ENCODE data around the gene LDLRAD4. TPM values are rescaled to one million over a fixed set of nuclear protein-coding genes. Genes with fewer than 3 reads are reported as not detected.

Gene LDLRAD4
- total RNA-seq, 1 donor from 2014 or later = 6.7 TPM

DNA sequence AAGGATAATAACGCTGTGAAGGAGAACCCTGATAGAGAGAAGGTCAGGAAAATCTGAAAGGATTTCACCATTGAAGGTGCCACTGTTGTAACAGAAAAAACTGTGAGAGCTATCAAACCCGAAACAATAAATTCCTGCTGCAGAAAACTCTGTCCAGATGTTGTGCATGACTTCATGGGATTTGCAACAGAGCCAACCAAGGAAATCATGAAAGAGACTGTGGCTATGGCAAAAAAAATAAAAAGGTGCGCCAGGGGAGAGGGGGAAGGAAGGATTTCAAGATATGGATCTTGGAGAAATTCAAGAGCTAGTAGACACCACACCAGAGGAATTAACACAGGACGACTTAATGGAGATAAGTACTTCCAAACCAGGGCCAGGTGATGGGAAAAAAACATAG is 88.0 kb downstream of the LDLRAD4 start:
- DNase-seq (ENCODE audit: low read depth in 2 of 2) = no peak

DNA sequence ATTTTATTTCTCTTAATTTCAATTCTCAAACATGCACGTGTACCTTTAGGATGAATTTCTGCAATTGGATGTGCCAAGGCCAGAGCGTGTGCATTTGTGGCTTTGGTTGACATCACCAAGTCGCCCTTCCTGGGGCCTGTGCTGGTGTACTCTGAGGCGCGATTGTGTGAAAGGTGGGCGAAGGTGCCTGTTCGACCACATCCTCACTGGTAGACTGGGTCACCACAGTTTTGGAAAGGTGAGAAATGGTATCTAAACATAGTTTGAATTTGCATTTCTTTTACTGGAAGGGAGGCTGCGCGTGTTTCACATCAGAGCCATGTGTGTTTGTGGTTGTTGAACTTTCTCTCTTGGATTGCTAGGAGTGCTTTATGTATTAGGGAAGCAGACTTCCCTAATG is 89.8 kb downstream of the LDLRAD4 start:
- no peak for DNase-seq (ENCODE audit: low read depth in 2 of 2)

DNA sequence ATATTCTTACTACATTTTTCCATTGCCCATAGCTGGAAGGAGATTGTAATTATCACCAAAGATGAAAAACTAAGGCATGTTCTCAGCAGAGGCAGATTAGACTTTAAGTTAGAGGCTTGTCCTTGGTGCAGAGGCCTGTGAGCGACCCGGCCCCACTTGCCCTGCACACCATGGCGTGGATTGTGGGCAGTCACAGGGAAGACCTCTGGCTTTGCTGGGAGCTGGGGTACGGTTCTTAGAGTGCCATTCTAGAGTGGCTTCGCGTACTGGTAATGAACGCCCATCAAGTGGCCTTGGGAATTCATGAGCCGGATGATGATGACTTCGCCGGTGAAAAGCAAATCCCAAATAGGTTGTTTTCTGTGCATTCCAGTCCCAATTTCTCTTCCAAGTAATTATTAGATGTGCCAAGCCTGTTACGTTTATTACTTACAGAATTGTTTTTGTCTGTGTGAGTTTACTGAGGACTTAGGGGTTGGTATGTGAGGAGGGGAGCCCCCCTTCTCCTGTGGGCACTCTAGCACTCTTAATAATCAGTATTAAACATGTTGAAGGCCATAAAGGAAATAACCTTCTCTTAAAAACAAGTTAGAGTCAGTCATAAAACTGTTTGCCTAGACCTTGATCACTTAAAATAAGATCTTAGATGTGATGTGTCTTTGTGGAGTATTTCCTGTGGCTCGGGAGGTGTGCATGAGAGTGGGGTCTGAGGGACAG is 90.6 kb downstream of the LDLRAD4 start:
- no peak for DNase-seq (ENCODE audit: low read depth in 2 of 2)

DNA sequence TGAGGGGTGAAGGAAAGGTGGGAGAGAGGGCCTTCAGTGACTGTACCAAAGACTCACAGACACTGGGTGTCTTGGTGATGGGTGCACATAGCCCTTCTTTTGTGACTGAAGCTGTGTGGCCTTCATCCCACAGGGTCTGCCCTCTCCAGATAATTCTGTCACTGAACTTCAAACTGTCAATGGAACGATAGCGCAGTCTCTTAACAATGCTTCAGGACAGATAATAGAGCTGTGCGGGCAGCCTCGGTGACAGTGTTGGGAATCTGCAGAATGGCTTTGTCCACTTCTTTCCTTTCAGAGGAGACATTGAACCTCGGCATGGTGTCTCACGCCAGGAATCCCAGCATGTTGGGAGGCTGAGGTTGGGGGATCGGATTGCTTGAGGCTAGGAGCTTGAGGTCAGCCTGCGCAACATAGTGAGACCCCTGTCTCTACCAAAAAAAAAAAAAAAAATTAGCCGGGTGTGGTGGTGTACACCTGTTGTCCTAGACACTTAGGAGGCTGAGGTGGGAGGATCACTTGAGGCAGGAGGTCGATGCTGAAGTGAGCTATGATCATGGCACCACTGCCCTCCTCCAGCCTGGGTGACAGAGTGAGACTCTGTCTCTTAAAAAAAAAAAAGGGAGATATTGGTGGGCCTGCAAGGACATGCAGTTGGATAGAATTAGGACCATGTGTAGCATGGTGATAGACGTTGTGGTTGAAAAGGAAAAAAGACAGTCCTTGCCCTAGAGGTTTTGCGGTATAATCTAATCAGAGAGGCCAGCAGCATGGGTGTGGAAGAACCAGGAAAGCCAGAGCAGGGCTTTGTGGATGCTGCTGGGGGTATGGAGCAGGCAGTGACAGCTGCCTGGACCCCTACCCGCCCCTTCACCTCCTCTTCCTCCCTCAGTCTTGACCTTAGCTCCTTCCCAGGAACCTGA is 91.4 kb downstream of the LDLRAD4 start:
- DNase-seq (ENCODE audit: low read depth in 2 of 2) = no peak

DNA sequence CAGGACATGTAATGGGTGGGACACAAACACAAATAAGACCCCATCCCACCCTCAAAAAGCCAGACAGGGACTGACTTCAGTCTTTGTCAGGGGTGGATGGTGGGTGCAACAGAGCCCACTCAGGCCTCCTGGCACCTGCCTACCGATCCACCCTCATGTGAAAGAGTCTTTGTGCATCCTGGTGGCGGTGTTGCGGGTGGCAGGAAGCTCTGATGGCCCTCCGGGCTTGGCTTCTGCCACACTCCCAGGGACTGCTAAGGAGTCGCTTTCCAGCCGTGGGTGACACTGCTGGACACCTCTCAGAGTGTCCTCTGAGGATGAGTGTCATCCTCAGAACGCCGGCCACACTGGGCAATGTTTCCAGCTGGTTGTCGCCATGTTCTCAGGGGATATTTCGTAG is 92.6 kb downstream of the LDLRAD4 start:
- DNase-seq (ENCODE audit: low read depth in 2 of 2) = no peak

DNA sequence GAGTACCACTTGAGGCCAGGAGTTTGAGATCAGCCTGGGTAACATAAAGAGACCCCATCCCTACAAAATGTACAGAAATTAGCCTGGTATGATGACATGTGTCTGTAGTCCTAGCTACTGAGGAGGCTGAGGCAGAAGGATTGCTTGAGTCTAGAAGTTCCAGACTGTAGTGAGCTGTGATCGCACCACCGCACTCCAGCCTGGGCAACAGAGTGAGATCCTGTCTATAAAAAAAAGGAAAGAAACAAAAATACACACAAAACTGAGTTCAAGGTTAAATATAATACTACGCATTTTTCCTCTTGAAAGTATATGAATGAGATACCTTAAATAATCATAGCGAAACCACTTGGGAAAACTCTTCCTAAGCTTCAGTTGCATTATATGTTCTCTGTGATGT is 94.0 kb downstream of the LDLRAD4 start:
- no peak for DNase-seq (ENCODE audit: low read depth in 2 of 2)

DNA sequence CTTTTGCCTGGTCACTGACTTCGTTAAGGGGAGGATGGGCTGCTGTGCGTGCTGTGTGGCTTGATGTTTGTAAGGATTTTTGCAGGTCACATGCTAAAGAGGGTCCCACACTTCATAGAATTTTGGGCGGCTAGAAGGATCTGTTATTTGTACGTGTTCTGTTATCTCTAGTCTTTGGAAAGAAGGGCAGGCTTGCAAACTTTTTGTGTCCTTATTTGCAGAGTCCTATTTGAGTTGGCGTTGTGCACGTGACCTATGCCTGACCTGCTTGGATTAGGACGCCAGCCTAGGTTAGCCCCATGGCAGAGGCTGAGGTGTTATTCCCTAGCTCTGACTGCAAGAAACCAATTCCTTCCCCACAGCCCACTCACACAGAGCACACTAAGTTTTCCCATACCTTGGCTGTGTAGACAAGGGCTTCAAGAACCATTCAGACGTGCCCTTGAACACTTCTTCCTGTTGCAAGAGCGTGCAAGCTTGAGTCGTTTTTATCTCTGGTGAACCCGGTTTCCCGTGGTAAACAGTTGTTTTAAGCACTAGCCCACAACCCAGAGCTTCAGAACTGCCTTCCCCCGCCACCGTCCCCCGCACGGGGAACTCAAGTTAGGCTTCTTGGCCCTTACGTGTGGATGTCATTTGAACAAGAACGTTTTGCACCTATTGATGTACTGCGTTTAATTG is 94.6 kb downstream of the LDLRAD4 start:
- DNase-seq (ENCODE audit: low read depth in 2 of 2) = no peak

DNA sequence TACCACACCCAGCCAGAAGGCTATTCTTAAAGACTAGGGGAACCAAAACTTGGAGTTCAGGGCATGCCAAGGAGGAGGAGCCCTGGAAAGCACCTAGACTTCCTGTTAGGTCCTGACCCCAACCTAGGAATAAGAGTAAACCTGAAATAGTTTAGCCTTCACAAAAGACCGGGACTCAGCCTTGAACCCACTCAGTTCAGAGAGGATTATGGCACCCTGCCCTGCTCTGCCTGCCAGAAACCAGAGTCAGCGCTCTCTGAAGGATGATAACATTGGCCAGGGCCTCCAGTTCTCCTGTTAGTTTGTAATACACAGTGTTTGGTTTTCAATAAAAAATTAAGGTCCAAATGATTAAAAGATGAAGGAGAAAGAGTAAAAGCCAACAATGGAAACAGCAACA is 96.4 kb downstream of the LDLRAD4 start:
- DNase-seq (ENCODE audit: low read depth in 2 of 2) = no peak

DNA sequence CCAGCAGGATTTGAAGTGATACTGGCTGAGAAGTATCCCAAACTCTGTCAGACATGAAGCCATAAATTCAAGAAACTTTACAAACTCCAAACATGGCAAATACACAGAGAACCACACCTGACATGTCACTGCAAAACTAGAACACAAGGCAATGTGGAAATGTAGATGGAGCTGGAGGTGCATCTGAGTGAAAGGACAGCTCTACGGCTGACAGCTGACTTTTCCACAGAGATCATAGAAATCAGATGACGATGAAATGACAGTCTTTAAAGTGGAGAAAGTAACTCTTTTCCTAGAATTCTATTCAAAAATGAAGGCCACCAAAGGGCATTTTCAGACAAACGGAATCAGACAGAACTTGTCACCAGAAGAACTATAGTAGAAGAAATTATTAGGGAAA is 97.5 kb downstream of the LDLRAD4 start:
- DNase-seq (ENCODE audit: low read depth in 2 of 2) = no peak

DNA sequence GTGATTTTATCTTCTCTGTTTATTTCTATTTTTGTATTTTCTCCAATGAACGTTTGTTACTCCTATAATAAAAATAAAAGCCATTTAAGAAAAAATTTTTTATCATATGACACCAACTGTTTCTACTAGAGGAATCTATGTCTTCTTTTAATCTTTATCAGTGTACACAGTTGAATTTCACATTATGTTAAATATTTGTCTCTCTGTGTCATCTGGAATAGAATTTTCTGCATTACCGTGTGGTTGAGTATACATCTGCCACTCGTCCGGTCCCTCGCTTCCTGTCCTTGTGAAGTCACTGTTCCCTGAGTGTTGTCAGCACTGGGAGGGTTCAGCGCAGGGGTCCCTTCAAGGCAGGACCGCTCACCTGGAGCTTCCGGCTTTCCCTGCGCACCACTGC is 99.2 kb downstream of the LDLRAD4 start:
- no peak for DNase-seq (ENCODE audit: low read depth in 2 of 2)

DNA sequence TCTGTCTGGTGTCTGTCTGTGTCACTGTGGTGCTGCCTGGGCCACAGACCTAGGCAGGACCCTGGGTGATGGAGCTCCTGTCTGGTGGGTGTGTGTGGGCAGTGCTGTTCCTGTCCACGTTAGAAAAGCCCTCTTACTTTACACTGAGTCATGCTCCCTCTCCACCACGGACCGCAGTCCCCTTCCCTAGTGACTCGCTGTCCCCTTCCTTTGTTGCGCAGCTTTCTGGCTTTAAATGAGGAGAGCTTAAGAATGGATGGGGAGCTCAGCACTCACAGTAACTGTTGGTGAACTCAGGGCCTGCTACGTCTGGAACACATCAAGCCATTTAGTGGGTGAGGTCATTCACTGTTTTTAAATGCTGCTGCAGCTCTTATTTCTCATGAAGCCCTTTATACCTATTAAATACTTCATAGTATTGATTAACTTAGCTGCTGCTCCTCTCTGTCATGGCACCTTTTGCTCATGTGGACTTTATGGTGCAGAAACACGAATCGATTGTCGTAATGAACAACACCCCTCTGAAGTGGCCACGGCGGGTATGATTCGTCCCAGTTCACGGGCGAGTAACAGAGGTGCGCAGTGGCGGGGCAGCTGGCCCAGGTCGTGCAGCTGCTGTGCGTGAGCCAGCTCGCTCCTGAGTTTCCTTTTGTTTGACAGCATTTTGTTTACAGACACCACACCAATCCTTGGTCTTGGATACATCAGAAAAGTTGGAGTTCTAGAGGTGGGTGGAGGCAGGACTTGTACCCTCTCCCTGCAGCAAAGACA is 100.4 kb downstream of the LDLRAD4 start:
- DNase-seq (ENCODE audit: low read depth in 2 of 2) = no peak

DNA sequence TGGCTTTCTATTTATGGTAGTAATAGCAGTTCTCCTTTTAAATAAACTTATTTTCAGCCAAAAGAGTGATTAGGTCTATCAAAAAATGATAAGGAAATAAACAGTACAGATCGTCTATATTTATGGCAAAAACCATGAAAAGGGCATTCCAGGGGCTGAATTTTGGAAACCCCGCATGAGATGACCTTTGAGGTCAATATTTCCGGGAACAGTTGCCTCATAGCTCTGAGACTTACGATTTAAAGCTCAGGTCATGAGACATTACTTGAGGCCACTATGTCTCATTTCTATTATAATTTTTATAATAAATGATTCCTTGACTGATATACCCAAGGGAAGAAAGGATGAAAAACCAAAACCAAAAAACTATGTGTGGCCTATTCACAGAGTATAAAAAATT is 101.1 kb downstream of the LDLRAD4 start:
- no peak for DNase-seq (ENCODE audit: low read depth in 2 of 2)

DNA sequence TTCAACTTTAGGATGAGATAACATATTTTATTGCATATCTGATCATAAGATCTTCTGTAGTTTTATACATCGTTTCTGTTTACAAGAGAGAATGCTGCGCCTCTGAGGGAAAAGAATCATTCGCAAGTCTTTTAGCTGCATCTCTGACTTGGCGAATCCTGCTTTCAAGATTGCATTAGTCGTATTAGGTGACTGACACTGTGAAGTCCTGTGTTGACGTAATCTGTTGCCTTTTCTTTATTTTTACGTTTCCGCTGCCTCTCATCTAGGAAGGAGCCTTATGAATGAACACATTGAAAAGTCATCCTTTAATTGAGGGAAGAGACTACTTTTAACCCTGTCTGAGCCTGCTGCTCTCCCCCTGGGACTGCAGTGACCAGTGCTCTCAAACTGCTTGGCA is 101.5 kb downstream of the LDLRAD4 start:
- DNase-seq (ENCODE audit: low read depth in 2 of 2) = no peak

DNA sequence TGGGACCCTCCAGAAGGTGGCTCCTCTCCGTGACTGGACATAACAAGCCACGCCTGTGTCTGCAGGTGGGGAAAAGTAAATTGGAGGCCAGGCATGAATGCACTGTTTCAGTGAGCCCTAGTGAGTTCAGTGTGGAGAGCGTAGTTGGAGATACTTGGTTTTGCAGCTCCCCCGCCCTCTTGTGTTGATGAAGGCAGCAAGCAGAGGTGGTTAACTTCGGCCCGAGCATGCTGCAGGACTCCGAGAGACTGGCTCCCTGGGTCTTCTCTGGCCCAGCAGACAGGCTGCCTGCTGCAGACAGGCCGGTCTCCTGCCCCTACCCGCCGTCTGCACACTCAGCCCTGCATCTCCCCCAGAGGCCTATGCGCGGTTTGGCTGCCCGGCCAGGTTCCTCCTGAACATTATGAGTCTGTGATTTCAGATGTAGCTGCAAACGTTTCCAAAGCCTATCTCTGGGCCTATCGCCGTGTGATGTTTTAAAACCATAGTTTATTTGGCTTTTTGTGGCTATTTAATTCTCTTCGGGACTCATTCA is 102.4 kb downstream of the LDLRAD4 start:
- DNase-seq (ENCODE audit: low read depth in 2 of 2) = no peak

DNA sequence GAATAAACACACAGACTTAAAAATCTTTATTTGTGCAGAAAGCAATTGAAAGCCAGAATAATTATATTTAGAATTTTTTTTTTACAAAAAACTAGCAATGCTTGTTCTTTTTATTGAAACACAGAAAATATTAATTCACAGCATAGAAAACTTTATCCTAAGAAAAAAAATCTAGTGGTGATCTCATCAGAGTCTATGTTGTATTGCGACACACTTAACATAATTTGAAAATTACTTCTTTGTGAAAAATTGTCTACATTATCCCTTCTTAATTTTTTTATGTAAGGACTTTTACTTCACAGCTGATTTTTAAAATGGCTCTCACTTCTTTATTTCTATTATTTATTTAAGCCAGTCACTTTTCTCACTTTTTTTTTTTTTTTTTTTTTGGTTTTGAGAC is 103.4 kb downstream of the LDLRAD4 start:
- no peak for DNase-seq (ENCODE audit: low read depth in 2 of 2)

DNA sequence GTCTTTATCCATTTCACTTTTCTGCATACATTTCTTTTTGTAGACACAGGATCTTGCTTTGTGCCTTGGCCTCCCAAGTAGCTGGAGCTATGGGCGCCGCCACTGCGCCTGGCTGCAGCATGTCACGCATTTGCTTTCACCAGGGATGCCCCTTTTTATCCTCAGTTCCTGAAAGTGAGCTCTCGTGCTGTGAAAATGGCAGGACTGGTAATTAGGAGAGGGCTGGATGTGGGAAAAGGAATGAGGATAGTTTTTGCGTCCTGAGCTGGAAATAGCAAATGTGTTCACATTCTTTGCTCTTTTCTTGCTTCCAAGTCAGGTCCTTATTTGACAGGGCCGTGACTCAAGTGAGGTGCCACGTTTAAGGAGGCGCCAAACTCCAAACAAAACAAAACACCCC is 104.6 kb downstream of the LDLRAD4 start:
- DNase-seq (ENCODE audit: low read depth in 2 of 2) = no peak

DNA sequence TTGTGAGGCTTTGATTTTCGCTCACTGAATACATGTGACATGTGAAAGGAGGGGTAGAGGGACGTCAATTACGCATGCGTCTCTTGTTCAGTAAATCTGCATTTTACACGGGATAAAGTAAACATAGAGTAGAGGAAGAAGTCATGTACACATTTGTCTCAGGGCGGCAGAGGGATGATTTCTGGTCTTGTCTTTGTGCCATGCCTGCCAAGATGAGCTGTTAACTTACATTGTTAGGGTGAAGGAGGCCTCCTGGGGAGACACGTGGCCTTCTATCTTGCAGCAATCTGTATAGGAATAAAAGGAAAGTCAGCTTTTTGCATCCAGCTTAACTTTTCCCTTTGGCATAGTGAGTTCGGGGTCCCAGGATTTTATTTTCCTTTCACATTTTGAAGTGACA is 106.3 kb downstream of the LDLRAD4 start:
- DNase-seq (ENCODE audit: low read depth in 2 of 2) = no peak

DNA sequence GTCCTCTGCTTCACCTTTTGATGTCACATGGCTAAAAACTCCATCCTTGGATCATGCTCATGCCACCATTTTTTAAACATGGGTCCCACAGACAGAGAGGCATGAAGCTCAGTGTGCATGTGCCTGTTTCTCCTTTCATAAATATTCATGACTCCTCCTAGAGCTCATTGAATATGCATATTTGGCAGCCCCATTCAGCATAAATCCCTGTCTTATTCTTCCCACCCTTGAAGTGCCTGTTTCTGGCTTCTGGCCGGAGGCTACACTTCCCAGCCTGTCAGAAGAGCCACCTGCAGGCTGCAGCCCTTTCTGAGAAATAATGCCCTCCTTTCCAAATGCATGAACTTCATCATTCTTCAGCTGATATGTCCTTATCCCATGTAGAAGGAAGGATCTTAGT is 109.7 kb downstream of the LDLRAD4 start:
- DNase-seq (ENCODE audit: low read depth in 2 of 2) = no peak

DNA sequence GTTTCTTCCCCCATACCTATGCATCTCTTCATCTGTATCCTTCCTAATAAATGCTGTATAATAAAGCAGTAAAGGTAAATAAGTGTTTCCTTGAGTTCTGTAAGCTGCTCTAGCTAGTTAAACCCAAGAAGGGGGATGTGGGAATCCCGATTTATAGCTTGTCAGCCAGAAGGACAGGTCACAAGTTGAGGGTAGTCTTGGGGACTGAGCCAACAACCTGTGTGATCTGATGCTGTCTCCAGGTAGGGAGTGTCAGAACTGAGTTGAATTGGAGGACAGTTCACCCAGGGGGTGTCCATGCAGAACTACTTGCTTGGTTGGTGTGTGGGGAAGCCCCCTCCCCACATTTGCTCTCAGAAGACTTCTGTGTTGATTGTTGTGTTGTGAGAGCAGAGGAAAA is 112.4 kb downstream of the LDLRAD4 start:
- DNase-seq (ENCODE audit: low read depth in 2 of 2) = no peak

DNA sequence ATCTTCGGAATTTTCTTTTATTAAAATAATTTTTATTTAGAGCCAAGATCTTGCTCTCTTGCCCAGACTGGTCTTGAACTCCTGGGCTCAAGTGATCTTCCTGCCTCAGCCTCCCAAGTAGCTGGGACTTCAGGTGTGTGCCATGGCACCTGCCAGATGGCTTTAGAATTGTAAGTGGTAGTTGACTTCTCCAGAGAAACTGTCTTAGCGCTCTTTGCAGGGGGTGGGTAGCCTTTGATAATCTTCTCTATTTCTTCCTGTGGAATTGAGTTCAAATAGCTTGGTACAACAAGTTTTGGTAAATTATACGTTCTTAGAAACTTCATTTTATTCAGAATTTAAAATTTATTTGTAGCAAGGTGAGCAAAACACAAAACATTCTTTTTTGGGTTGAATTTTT is 113.3 kb downstream of the LDLRAD4 start:
- DNase-seq (ENCODE audit: low read depth in 2 of 2) = no peak

DNA sequence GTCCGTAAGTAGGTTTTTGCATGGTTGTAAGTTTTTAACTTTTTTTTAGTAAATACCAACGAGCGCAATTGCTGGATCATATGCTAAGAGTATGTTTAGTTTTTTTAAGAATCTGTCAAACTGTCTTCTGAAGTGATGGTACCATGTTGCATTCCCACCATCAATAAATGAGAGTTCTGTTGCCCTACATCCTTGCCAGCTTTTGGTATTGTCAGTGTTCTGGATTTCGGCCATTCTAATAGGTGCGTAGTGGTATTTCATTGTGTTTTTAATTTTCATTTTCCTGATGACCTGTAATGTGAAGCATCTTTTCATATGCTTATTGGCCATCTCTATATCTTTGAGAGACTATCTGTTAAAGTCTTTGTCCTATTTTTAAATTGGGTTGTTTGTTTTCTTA is 114.3 kb downstream of the LDLRAD4 start:
- no peak for DNase-seq (ENCODE audit: low read depth in 2 of 2)
